ENCODE results near the gene ERN1. TPM values are rescaled to one million over a fixed set of nuclear protein-coding genes. Genes with fewer than 3 reads are reported as not detected.

ERN1 gene
- total and polyA plus RNA-seq, 2 of the 13 experiments (the other 11 are each of a cell fraction or from before 2014, with no cell fraction given): 6.0 to 12.7 TPM

GRCh38 chr17:64117981-64118979 lies 11.7 kb downstream of the ERN1 start:
- ChIA-PET CTCF (ENCODE audit: low intra/inter-chr PET ratio, low total read pairs) (no interaction called here), POLR2A (interaction anchor here (0.8 to 1.5 kb wide), 4 partner anchors 10 to 28 kb away, joined by 3 read pairs; no protein-coding TSS in a partner anchor)
- Histone ChIP-seq H2AFZ (ENCODE audit: low read length) (no peak overlapping the region), H3K4me3 (replicated peaks in 1 of 3; ENCODE audit: insufficient read depth in 1 of 3, low read depth in 2 of 3, low read length in 3 of 3) (no peak overlapping the region), H3K79me2 (ENCODE audit: insufficient read depth, low read length) (peaks cover 37% of the 10 kb centered on the region), H3K27me3 (ENCODE audit: control insufficient read depth in 1 of 2, insufficient read depth in 2 of 2, low read length in 2 of 2) (no peaks in the 10 kb centered on the region), H3K9me3 (ENCODE audit: low read length) (no peaks in the 10 kb centered on the region), H3K36me3 (replicated peaks in 1 of 2; ENCODE audit: control insufficient read depth in 1 of 2, insufficient read depth in 2 of 2, low read length in 2 of 2) (peaks cover 1 to 3% of the 10 kb centered on the region in 2 experiments; a peak in 3 of 5 replicates), H3K4me2 (ENCODE audit: low read depth, low read length) (no peak overlapping the region), H4K20me1 (ENCODE audit: insufficient read depth, low read length) (no peaks in the 10 kb centered on the region), H3K9ac (ENCODE audit: insufficient read depth, low read depth, low read length) (no peak overlapping the region), H3K27ac (ENCODE audit: extremely low read length, insufficient read depth, low read length) (no peak overlapping the region), H3K4me1 (ENCODE audit: insufficient read depth, low read length) (peaks cover 55% of the 10 kb centered on the region)
- TF ChIP-seq SMAD9 (CRISPR knock-in tag; IDR thresholded peaks at IDR 0.05): no peak
- no peak for TF ChIP-seq LBX2 (CRISPR knock-in tag; IDR thresholded peaks at IDR 0.05; ENCODE audit: borderline replicate concordance)
- TF ChIP-seq ZNF446 (CRISPR knock-in tag; IDR thresholded peaks at IDR 0.05): no peak
- no peak for TF ChIP-seq ZHX1 (CRISPR knock-in tag; IDR thresholded peaks at IDR 0.05; ENCODE audit: low read depth)
- TF ChIP-seq ZNF512B (CRISPR knock-in tag; IDR thresholded peaks at IDR 0.05; ENCODE audit: borderline replicate concordance): no peak
- no peak for TF ChIP-seq HIC2 (CRISPR knock-in tag; IDR thresholded peaks at IDR 0.05; ENCODE audit: low read depth)
- no peak for TF ChIP-seq ELK4 (CRISPR knock-in tag; IDR thresholded peaks at IDR 0.05; ENCODE audit: borderline replicate concordance)
- no peak for DNase-seq (ENCODE audit: low spot score)
- intact Hi-C loops (cut with micrococcal nuclease; ENCODE audit: unreplicated experiment) (no loop called here), in situ Hi-C loops (cut with HindIII; ENCODE audit: extremely low pct_ligation_motif_present, low pct_unique_long_range_greater_than_20kb) (no loop called here)
- no peak for FAIRE-seq
- no TSS peak for BruUV-seq (replicated peaks)
- WGBS (ENCODE audit: low lambda C conversion rate): 96% methylated on average over 10 of the region's 10 CpGs
- ATAC-seq: no peak

Data from HepG2 (cell line).